Gastroesophageal sphincter (tissue), 3 donors: ENCODE data around the gene MAPK14.

Experiments
- POLR2A ChIP-seq, 2 donors: fragments of 450-650 bp; IDR thresholded peaks; one replicate each; pipeline ENCODE4 v1.6.1; 2017; ENCODE audit warnings: antibody characterized with exemption in 2 of 2, mild to moderate bottlenecking in 2 of 2, moderate library complexity in 1 of 2
- POLR2AphosphoS5 ChIP-seq: sonication (generic); formaldehyde crosslinking; IDR thresholded peaks from one replicate; pipeline ENCODE4 v1.6.1; 2017; ENCODE audit warnings: antibody characterized with exemption
- TF ChIP-seq, protein P1 (sequence below), 4 experiments: fragments of 200-600 bp in 2 of 4; fragments of 450-650 bp in 2 of 4; sonication (generic) in 1 of 4; IDR thresholded peaks; one replicate each; pipeline ENCODE4 v1.5.1; 2017 to 2019; ENCODE audit warnings: antibody characterized with exemption in 4 of 4, mild to moderate bottlenecking in 2 of 4, moderate library complexity in 2 of 4

DNA sequence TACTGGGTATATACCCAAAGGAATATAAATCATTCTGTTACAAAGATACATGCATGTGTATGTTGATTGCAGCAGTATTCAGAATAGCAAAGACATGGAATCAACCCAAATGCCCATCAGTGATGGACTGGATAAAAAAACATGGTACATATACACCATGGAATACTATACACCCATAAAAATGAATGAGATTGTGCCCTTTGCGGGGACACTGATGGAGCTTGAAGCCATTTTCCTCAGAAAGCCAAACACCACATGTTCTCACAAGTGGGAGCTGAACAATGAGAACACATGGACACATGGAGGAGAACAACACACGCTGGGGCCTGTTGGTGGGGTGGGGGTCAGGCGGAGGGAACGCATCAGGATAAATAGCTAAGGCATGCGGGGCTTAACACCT, 61.4 kb downstream of the MAPK14 start:
- TF ChIP-seq, protein P1, sequence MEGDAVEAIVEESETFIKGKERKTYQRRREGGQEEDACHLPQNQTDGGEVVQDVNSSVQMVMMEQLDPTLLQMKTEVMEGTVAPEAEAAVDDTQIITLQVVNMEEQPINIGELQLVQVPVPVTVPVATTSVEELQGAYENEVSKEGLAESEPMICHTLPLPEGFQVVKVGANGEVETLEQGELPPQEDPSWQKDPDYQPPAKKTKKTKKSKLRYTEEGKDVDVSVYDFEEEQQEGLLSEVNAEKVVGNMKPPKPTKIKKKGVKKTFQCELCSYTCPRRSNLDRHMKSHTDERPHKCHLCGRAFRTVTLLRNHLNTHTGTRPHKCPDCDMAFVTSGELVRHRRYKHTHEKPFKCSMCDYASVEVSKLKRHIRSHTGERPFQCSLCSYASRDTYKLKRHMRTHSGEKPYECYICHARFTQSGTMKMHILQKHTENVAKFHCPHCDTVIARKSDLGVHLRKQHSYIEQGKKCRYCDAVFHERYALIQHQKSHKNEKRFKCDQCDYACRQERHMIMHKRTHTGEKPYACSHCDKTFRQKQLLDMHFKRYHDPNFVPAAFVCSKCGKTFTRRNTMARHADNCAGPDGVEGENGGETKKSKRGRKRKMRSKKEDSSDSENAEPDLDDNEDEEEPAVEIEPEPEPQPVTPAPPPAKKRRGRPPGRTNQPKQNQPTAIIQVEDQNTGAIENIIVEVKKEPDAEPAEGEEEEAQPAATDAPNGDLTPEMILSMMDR (IDR thresholded peaks at IDR 0.05): no peak
- TF ChIP-seq POLR2A (IDR thresholded peaks at IDR 0.05) (no peak), POLR2AphosphoS5 (no peak)
